Measurements from ENCODE around the gene SRRM4. TPM values are rescaled to one million over a fixed set of nuclear protein-coding genes. Genes with fewer than 3 reads are reported as not detected.

The SRRM4 gene
- total RNA-seq, 1 experiment from 2014 or later = 1.4 TPM

- H3K27me3 Mint-ChIP-seq (ENCODE audit: low read depth) = no peaks in the 10 kb centered on the region; the same call in 1 of the 2 replicates
- H3K4me1 Mint-ChIP-seq = peaks cover 9 to 16% of the 10 kb centered on the region in 2 experiments
- H2BK12ac ChIP-seq (ENCODE audit: insufficient read length, low read depth, low read length) = no peak overlapping the region
Observed at GRCh38 chr12:119122751-119123150, 141.4 kb downstream of the SRRM4 start.

More at GRCh38 chr12:119122751-119123150, 141.4 kb downstream of the SRRM4 start:
- Histone ChIP-seq H2AK5ac (ENCODE audit: insufficient read length, low read length) (no peak overlapping the region), H2BK15ac (ENCODE audit: low read depth, low read length) (no peak overlapping the region), H3K4me2 (ENCODE audit: insufficient read depth, insufficient read length, low read length) (no peak overlapping the region), H2AFZ (ENCODE audit: low read length) (no peak overlapping the region), H3K56ac (ENCODE audit: insufficient read length, low read depth, low read length) (no peak overlapping the region), H2BK20ac (ENCODE audit: low read depth, low read length, poor library complexity, severe bottlenecking) (no peak overlapping the region), H3K4ac (ENCODE audit: low read depth, low read length) (no peak overlapping the region), H2BK5ac (ENCODE audit: insufficient read length, low read length) (no peak overlapping the region), H4K91ac (ENCODE audit: insufficient read length, low read depth, low read length) (no peak overlapping the region), H4K20me1 (ENCODE audit: control insufficient read depth, insufficient read depth, insufficient read length) (no peaks in the 10 kb centered on the region), H3K14ac (ENCODE audit: insufficient read depth, low read length) (no peak overlapping the region), H3K9ac (ENCODE audit: extremely low read depth, insufficient read length, low read length) (no peak overlapping the region), H3K18ac (ENCODE audit: insufficient read length, low read depth, low read length) (no peak overlapping the region), H3K23ac (ENCODE audit: insufficient read length, low read depth, low read length) (no peak overlapping the region), H4K8ac (replicated peaks; ENCODE audit: insufficient read length, low read depth, low read length) (no peak overlapping the region), H3K27ac (ENCODE audit: insufficient read length, low read depth, low read length) (no peak overlapping the region), H3K23me2 (ENCODE audit: insufficient read length, low read depth, low read length, poor library complexity, severe bottlenecking) (no peaks in the 10 kb centered on the region), H4K5ac (ENCODE audit: insufficient read length, low read depth, low read length) (no peak overlapping the region), H3K27me3 (ENCODE audit: insufficient read depth, low read length) (no peaks in the 10 kb centered on the region), H3K79me2 (ENCODE audit: insufficient read depth, low read length) (no peaks in the 10 kb centered on the region), H3K9me3 (ENCODE audit: control insufficient read depth, low read depth, low read length) (no peaks in the 10 kb centered on the region), H3T11ph (ENCODE audit: low read length) (no peak overlapping the region), H2BK120ac (ENCODE audit: low read depth, low read length, poor library complexity, severe bottlenecking) (no peak overlapping the region), H3K79me1 (ENCODE audit: insufficient read depth, low read depth, low read length, poor library complexity, severe bottlenecking) (no peaks in the 10 kb centered on the region), H3K4me1 (ENCODE audit: insufficient read depth, low read length) (no peaks in the 10 kb centered on the region)
- no peaks in the 10 kb centered on the region for H3K9me3 Mint-ChIP-seq
- WGBS (ENCODE audit: extremely low coverage, insufficient read length, low lambda C conversion rate) = no CpG with 5 or more reads among the region's 4 CpGs
- no peaks in the 10 kb centered on the region for H3K36me3 Mint-ChIP-seq (ENCODE audit: insufficient read depth in 1 of 3, low read depth in 3 of 3)
- H3K27ac Mint-ChIP-seq = no peak overlapping the region
- DNase-seq = no peak
- TF ChIP-seq, protein P1, sequence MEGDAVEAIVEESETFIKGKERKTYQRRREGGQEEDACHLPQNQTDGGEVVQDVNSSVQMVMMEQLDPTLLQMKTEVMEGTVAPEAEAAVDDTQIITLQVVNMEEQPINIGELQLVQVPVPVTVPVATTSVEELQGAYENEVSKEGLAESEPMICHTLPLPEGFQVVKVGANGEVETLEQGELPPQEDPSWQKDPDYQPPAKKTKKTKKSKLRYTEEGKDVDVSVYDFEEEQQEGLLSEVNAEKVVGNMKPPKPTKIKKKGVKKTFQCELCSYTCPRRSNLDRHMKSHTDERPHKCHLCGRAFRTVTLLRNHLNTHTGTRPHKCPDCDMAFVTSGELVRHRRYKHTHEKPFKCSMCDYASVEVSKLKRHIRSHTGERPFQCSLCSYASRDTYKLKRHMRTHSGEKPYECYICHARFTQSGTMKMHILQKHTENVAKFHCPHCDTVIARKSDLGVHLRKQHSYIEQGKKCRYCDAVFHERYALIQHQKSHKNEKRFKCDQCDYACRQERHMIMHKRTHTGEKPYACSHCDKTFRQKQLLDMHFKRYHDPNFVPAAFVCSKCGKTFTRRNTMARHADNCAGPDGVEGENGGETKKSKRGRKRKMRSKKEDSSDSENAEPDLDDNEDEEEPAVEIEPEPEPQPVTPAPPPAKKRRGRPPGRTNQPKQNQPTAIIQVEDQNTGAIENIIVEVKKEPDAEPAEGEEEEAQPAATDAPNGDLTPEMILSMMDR (conservative IDR thresholded peaks at IDR 0.05) = no peak
- no peak overlapping the region for H3K4me3 Mint-ChIP-seq

Data from H9 (cell line).